Coronary artery (tissue), 2 donors: ENCODE measurements around the gene PPRC1.

ENCODE experiments used
- DNase-seq: peaks from one replicate; pipeline ENCODE4 v3.0.0-alpha.2; 2017; ENCODE audit warnings: low spot score
- H3K27ac ChIP-seq, 2 donors: fragments of 200-600 bp; sonication (generic); one replicate each; pipeline ENCODE4 v1.5.1; 2016 to 2019
- H3K4me3 ChIP-seq: fragments of 200-600 bp; sonication (generic); 2 replicates; pipeline ENCODE4 v1.5.1; 2016; ENCODE audit warnings: mild to moderate bottlenecking, moderate library complexity
- TF ChIP-seq, protein P1 (sequence below): fragments of 200-600 bp; sonication (generic); IDR thresholded peaks from one replicate; pipeline ENCODE4 v1.5.1; 2019; ENCODE audit warnings: antibody characterized with exemption

The PPRC1 gene

GRCh38 chr10:102140218-102140617 is 7.4 kb downstream of the PPRC1 start:
- DNase-seq, result no peak
- H3K27ac ChIP-seq, result no peak overlapping the region
- TF ChIP-seq, protein P1, sequence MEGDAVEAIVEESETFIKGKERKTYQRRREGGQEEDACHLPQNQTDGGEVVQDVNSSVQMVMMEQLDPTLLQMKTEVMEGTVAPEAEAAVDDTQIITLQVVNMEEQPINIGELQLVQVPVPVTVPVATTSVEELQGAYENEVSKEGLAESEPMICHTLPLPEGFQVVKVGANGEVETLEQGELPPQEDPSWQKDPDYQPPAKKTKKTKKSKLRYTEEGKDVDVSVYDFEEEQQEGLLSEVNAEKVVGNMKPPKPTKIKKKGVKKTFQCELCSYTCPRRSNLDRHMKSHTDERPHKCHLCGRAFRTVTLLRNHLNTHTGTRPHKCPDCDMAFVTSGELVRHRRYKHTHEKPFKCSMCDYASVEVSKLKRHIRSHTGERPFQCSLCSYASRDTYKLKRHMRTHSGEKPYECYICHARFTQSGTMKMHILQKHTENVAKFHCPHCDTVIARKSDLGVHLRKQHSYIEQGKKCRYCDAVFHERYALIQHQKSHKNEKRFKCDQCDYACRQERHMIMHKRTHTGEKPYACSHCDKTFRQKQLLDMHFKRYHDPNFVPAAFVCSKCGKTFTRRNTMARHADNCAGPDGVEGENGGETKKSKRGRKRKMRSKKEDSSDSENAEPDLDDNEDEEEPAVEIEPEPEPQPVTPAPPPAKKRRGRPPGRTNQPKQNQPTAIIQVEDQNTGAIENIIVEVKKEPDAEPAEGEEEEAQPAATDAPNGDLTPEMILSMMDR, result no peak
- H3K4me3 ChIP-seq, result no peak overlapping the region

GRCh38 chr10:102140913-102141540 is 8.2 kb downstream of the PPRC1 start:
- TF ChIP-seq, protein P1, result no peak
- H3K4me3 ChIP-seq, result no peak overlapping the region
- DNase-seq, result no peak
- H3K27ac ChIP-seq, result no peak overlapping the region

DNA sequence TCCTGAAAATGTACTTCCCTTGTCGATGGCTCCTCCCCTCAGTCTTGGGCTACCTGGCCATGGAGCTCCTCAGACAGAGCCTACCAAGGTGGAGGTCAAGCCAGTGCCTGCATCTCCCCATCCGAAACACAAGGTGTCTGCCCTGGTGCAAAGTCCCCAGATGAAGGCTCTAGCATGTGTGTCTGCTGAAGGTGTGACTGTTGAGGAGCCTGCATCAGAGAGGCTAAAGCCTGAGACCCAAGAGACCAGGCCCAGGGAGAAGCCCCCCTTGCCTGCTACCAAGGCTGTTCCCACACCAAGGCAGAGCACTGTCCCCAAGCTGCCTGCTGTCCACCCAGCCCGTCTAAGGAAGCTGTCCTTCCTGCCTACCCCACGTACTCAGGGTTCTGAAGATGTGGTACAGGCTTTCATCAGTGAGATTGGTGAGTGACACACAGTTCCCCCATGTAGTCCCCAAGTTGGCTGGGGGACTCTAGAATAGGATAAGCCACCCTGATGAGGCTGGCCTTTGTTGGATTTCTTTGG is 8.8 kb downstream of the PPRC1 start:
- DNase-seq, result no peak
- Histone ChIP-seq H3K4me3 (no peak overlapping the region), H3K27ac (no peak overlapping the region)
- TF ChIP-seq, protein P1, result no peak

DNA sequence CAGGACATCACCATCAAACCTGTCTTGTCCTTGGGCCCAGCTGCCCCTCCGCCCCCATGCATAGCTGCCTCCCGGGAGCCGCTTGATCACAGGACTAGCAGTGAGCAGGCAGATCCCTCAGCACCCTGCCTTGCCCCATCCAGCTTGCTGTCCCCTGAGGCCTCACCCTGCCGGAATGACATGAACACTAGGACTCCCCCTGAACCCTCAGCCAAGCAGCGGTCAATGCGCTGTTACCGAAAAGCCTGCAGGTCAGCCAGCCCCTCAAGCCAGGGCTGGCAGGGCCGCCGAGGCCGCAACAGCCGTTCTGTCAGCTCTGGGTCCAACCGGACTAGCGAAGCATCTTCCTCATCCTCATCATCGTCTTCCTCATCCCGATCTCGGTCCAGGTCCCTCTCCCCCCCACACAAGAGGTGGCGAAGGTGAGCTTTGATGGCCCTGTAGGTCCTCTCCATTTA is 14.2 kb downstream of the PPRC1 start:
- TF ChIP-seq, protein P1, result no peak
- DNase-seq, result no peak
- H3K27ac ChIP-seq, result no peak overlapping the region
- H3K4me3 ChIP-seq, result no peak overlapping the region

GRCh38 chr10:102147561-102147960 is 14.7 kb downstream of the PPRC1 start:
- DNase-seq, result no peak
- TF ChIP-seq, protein P1, result no peak
- Histone ChIP-seq H3K4me3 (no peak overlapping the region), H3K27ac (no peak overlapping the region)

- DNase-seq, result no peak
- TF ChIP-seq, protein P1, result no peak
- H3K27ac ChIP-seq, result no peak overlapping the region
- no peak overlapping the region for H3K4me3 ChIP-seq
These were observed 15.4 kb downstream of the PPRC1 start for GRCh38 chr10:102148275-102148674.
